ENCODE measurements around the gene CIC.

CIC gene

GRCh38 chr19:42250183-42250665 lies 18.8 kb upstream of the CIC start:
- peaks cover 15% of the 10 kb centered on the region; the same call in 1 of the 2 replicates for H3K79me2 ChIP-seq (ENCODE audit: insufficient read depth, low read length)
- no peaks in the 10 kb centered on the region for H4K20me1 ChIP-seq (ENCODE audit: low read depth, low read length)
- no peaks in the 10 kb centered on the region for H3K27me3 ChIP-seq (ENCODE audit: low read length)
- no peak overlapping the region for H2AFZ ChIP-seq (ENCODE audit: low read depth, low read length, severe bottlenecking)
- no peaks in the 10 kb centered on the region for H3K9me2 ChIP-seq (replicated peaks; ENCODE audit: insufficient read depth, low read length)
- no peaks in the 10 kb centered on the region for H3K36me3 ChIP-seq (ENCODE audit: low read length)
- H3K4me2 ChIP-seq (ENCODE audit: low read depth, low read length, poor library complexity, severe bottlenecking), result no peak overlapping the region
- no peak overlapping the region for H3K9ac ChIP-seq (ENCODE audit: low read length)
- no peaks in the 10 kb centered on the region for H3K9me3 ChIP-seq (ENCODE audit: insufficient read depth, low read length)
- no peak for TF ChIP-seq CTCF (IDR thresholded peaks at IDR 0.05; ENCODE audit: insufficient read depth, low read length, poor library complexity, severe bottlenecking)
- TF ChIP-seq EZH2phosphoT487 (conservative IDR thresholded peaks at IDR 0.05; ENCODE audit: low read length), result no peak
- H3K27ac ChIP-seq (ENCODE audit: low read depth, low read length), result no peak overlapping the region
- peaks cover 15% of the 10 kb centered on the region; the same call in 1 of the 2 replicates for H3F3A ChIP-seq (ENCODE audit: insufficient read depth)
- no peak overlapping the region for H3K4me3 ChIP-seq (ENCODE audit: insufficient read depth, low read length, poor library complexity, severe bottlenecking)

GRCh38 chr19:42250666-42251531 lies 18.2 kb upstream of the CIC start:
- H3K9me3 ChIP-seq (ENCODE audit: insufficient read depth, low read length), result no peaks in the 10 kb centered on the region
- H3K4me2 ChIP-seq (ENCODE audit: low read depth, low read length, poor library complexity, severe bottlenecking), result no peak overlapping the region
- no peak for TF ChIP-seq EZH2phosphoT487 (conservative IDR thresholded peaks at IDR 0.05; ENCODE audit: low read length)
- TF ChIP-seq CTCF (IDR thresholded peaks at IDR 0.05; ENCODE audit: insufficient read depth, low read length, poor library complexity, severe bottlenecking), result no peak
- no peaks in the 10 kb centered on the region for H3K9me2 ChIP-seq (replicated peaks; ENCODE audit: insufficient read depth, low read length)
- H3K9ac ChIP-seq (ENCODE audit: low read length), result no peak overlapping the region
- H3K36me3 ChIP-seq (ENCODE audit: low read length), result no peaks in the 10 kb centered on the region
- H3K27ac ChIP-seq (ENCODE audit: low read depth, low read length), result no peak overlapping the region
- H3K4me3 ChIP-seq (ENCODE audit: insufficient read depth, low read length, poor library complexity, severe bottlenecking), result no peak overlapping the region
- H2AFZ ChIP-seq (ENCODE audit: low read depth, low read length, severe bottlenecking), result no peak overlapping the region
- no peaks in the 10 kb centered on the region for H3K27me3 ChIP-seq (ENCODE audit: low read length)
- H4K20me1 ChIP-seq (ENCODE audit: low read depth, low read length), result no peaks in the 10 kb centered on the region
- peaks cover 15% of the 10 kb centered on the region; the same call in 1 of the 2 replicates for H3F3A ChIP-seq (ENCODE audit: insufficient read depth)
- peaks cover 15% of the 10 kb centered on the region; the same call in 1 of the 2 replicates for H3K79me2 ChIP-seq (ENCODE audit: insufficient read depth, low read length)

- H3K36me3 ChIP-seq (ENCODE audit: low read length), result no peaks in the 10 kb centered on the region
- no peak overlapping the region for H2AFZ ChIP-seq (ENCODE audit: low read depth, low read length, severe bottlenecking)
- H3K9me2 ChIP-seq (replicated peaks; ENCODE audit: insufficient read depth, low read length), result no peaks in the 10 kb centered on the region
- no peaks in the 10 kb centered on the region for H3K9me3 ChIP-seq (ENCODE audit: insufficient read depth, low read length)
- peaks cover 15% of the 10 kb centered on the region; the same call in 1 of the 2 replicates for H3K79me2 ChIP-seq (ENCODE audit: insufficient read depth, low read length)
- H3K4me2 ChIP-seq (ENCODE audit: low read depth, low read length, poor library complexity, severe bottlenecking), result no peak overlapping the region
- H3K4me3 ChIP-seq (ENCODE audit: insufficient read depth, low read length, poor library complexity, severe bottlenecking), result no peak overlapping the region
- no peak overlapping the region for H3K9ac ChIP-seq (ENCODE audit: low read length)
- no peaks in the 10 kb centered on the region for H4K20me1 ChIP-seq (ENCODE audit: low read depth, low read length)
- H3F3A ChIP-seq (ENCODE audit: insufficient read depth), result peaks cover 15% of the 10 kb centered on the region; the same call in 1 of the 2 replicates
- TF ChIP-seq EZH2phosphoT487 (conservative IDR thresholded peaks at IDR 0.05; ENCODE audit: low read length) (no peak), CTCF (IDR thresholded peaks at IDR 0.05; ENCODE audit: insufficient read depth, low read length, poor library complexity, severe bottlenecking) (no peak)
- H3K27me3 ChIP-seq (ENCODE audit: low read length), result no peaks in the 10 kb centered on the region
- H3K27ac ChIP-seq (ENCODE audit: low read depth, low read length), result no peak overlapping the region
These were observed 17.3 kb upstream of the CIC start for GRCh38 chr19:42251572-42252358.
